ENCODE measurements around the gene RSL1D1.
"Not testable (repeated sequence)": the region's sequence is repeated elsewhere in the genome, so short reads cannot be mapped to it uniquely, and the experiment has no call there.

The RSL1D1 gene

GRCh38 chr16:11796227-11797165 is 54.8 kb downstream of the RSL1D1 start:
- DNase-seq, result peak; percentile 42

DNA sequence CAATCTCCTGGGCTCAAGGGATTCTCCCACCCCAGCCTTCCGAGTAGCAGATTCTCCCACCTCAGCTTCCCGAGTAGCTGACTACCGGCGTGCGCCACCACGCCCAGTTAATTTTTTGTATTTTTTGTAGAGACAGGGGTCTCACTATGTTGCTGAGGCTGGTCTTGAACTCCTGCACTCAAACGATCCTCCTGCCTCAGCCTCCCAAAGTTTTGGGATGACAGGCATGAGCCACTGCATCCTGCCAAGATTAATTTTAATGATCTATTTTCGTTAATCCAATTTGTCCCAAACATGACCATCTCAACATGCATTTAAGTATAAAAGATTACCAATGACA is 55.5 kb downstream of the RSL1D1 start:
- no peak for DNase-seq

- peak; percentile 42 for DNase-seq
These were observed 56.1 kb downstream of the RSL1D1 start for GRCh38 chr16:11794996-11795886.

GRCh38 chr16:11794447-11794846 is 56.9 kb downstream of the RSL1D1 start:
- no peak for DNase-seq

DNA sequence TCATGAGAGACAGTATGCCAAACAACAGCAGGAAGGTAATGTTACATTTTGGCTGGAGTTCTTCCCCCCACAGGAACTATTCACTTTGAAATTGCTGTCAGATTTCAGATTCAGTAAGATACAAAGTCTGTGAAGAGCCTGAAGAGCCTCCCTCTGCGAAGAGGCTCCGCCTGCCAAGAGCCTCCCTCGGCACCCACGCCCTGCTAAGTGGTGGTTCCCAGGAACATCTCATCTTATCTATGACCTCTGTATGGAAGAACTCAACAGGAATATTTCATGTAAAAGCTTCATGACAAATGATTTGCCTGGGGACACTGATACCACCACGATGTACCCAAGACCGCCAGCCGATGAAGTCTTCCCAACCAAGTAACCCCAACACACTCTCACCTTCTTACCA is 57.5 kb downstream of the RSL1D1 start:
- peak; percentile 42 for DNase-seq

- DNase-seq, result no peak
These were observed 58.7 kb downstream of the RSL1D1 start for GRCh38 chr16:11792410-11793241.

GRCh38 chr16:11791144-11791828 is 60.1 kb downstream of the RSL1D1 start:
- no peak for DNase-seq

GRCh38 chr16:11788914-11789313 is 62.4 kb downstream of the RSL1D1 start:
- DNase-seq, result no peak

GRCh38 chr16:11784980-11785599 is 66.3 kb downstream of the RSL1D1 start:
- not testable (repeated sequence) for DNase-seq

DNA sequence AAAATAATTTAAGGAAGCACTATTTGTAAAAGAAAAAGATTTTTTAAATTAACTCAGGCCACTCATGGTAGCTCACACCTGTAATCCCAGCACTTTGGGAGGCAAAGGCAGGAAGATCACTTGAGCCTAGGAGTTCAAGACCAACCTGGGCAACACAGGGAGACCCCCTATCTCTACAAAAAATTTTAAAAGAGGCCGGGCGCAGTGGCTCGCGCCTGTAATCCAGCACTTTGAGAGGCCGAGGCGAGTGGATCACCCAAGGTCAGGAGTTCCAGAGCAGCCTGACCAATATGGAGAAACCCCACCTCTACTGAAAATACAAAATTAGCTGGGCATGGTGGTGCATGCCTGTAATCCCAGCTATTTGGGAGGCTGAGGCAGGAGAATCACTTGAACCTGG is 67.0 kb downstream of the RSL1D1 start:
- DNase-seq, result not testable (repeated sequence)

- no peak for DNase-seq
These were observed 67.3 kb downstream of the RSL1D1 start for GRCh38 chr16:11784038-11784369.

All from hematopoietic multipotent progenitor cell treated with erythropoietin and hydrocortisone succinate and interleukin-3 and kit ligand, for 6 days (in vitro differentiated cells).